ENCODE results near the gene LRCOL1. TPM values are rescaled to one million over a fixed set of nuclear protein-coding genes. Genes with fewer than 3 reads are reported as not detected.

Gene LRCOL1
- total RNA-seq, 2 donors from 2014 or later = not detected

DNA sequence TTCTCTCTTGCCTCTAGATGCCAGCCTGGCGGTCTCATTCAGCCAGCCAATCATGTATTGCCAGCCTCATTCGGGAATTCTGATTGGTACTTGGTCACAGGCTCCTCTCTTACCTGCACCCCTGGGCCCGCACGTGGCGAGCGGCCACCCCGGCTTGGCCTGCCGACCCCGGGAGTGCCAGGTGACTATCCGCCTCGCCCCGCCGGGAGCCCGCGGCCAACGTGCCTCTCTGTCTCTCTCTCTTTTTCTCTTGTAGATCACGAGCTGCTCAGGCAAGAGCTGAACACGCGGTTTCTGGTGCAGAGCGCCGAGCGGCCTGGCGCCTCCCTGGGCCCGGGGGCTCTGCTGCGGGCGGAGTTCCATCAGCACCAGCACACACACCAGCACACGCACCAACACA lies 39.3 kb downstream of the LRCOL1 start:
- no peaks in the 10 kb centered on the region for H3K27me3 Mint-ChIP-seq (ENCODE audit: insufficient read depth)
- no peaks in the 10 kb centered on the region for H3K4me1 Mint-ChIP-seq
- no peak overlapping the region for H3K4me3 Mint-ChIP-seq
- DNase-seq = no peak
- Histone ChIP-seq H3K9me3 (ENCODE audit: control insufficient read depth, low read length) (no peaks in the 10 kb centered on the region), H3K27ac (ENCODE audit: low read depth, low read length) (no peak overlapping the region), H3K36me3 (ENCODE audit: control insufficient read depth, insufficient read depth, low read length) (peaks cover 8% of the 10 kb centered on the region), H3K9ac (ENCODE audit: extremely low read depth, low read length, poor library complexity, severe bottlenecking) (no peak overlapping the region), H3K27me3 (ENCODE audit: control insufficient read depth, insufficient read depth, low read length, poor library complexity, severe bottlenecking) (no peaks in the 10 kb centered on the region), H3K4me3 (ENCODE audit: low read length) (no peak overlapping the region), H3K4me1 (ENCODE audit: control insufficient read depth, insufficient read depth, low read length) (no peaks in the 10 kb centered on the region)
- H3K27ac Mint-ChIP-seq = no peak overlapping the region
- H3K36me3 Mint-ChIP-seq (ENCODE audit: low read depth) = peaks cover 22% of the 10 kb centered on the region
- no peaks in the 10 kb centered on the region for H3K9me3 Mint-ChIP-seq
- TF ChIP-seq, protein P1, sequence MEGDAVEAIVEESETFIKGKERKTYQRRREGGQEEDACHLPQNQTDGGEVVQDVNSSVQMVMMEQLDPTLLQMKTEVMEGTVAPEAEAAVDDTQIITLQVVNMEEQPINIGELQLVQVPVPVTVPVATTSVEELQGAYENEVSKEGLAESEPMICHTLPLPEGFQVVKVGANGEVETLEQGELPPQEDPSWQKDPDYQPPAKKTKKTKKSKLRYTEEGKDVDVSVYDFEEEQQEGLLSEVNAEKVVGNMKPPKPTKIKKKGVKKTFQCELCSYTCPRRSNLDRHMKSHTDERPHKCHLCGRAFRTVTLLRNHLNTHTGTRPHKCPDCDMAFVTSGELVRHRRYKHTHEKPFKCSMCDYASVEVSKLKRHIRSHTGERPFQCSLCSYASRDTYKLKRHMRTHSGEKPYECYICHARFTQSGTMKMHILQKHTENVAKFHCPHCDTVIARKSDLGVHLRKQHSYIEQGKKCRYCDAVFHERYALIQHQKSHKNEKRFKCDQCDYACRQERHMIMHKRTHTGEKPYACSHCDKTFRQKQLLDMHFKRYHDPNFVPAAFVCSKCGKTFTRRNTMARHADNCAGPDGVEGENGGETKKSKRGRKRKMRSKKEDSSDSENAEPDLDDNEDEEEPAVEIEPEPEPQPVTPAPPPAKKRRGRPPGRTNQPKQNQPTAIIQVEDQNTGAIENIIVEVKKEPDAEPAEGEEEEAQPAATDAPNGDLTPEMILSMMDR (conservative IDR thresholded peaks at IDR 0.05) = no peak
- 94 to 97% methylated on average over 22 to 27 of the region's 27 CpGs for WGBS, 2 experiments (ENCODE audit: insufficient coverage in 1 of 2, insufficient read length in 1 of 2)

DNA sequence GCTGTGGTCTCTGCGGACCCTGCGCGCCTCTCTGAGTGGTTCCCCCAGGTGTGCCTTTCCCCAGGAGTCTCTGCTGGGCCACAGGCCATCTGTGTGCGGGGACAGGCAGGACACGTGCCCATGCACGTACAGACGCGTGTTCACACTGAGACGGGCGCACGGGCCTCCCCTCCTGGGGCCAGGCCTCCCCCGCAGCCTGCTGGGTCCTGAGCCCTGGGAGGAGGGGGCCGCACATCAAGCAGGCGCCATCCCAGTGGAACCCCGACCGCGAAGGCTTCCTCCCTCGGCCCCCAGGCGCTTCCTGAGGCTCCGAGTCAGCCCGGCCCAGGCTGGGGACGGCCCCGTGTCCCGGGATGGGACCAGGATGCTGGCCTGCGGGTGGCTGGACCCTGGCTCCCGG lies 39.7 kb downstream of the LRCOL1 start:
- no peaks in the 10 kb centered on the region for H3K9me3 ChIP-seq (ENCODE audit: control insufficient read depth, low read length)
- no peaks in the 10 kb centered on the region for H3K4me1 ChIP-seq (ENCODE audit: control insufficient read depth, insufficient read depth, low read length)
- 94 to 97% methylated on average over 16 to 26 of the region's 26 CpGs for WGBS, 2 experiments (ENCODE audit: insufficient coverage in 1 of 2, insufficient read length in 1 of 2)
- no peak overlapping the region for H3K9ac ChIP-seq (ENCODE audit: extremely low read depth, low read length, poor library complexity, severe bottlenecking)
- TF ChIP-seq, protein P1 (conservative IDR thresholded peaks at IDR 0.05) = no peak
- H3K36me3 Mint-ChIP-seq (ENCODE audit: low read depth) = peaks cover 24% of the 10 kb centered on the region
- H3K9me3 Mint-ChIP-seq = no peaks in the 10 kb centered on the region
- no peaks in the 10 kb centered on the region for H3K27me3 ChIP-seq (ENCODE audit: control insufficient read depth, insufficient read depth, low read length, poor library complexity, severe bottlenecking)
- H3K27ac Mint-ChIP-seq = no peak overlapping the region
- no peak for DNase-seq
- no peaks in the 10 kb centered on the region for H3K27me3 Mint-ChIP-seq (ENCODE audit: insufficient read depth)
- no peak overlapping the region for H3K27ac ChIP-seq (ENCODE audit: low read depth, low read length)
- H3K36me3 ChIP-seq (ENCODE audit: control insufficient read depth, insufficient read depth, low read length) = peaks cover 10% of the 10 kb centered on the region
- H3K4me1 Mint-ChIP-seq = peaks cover 3% of the 10 kb centered on the region
- no peak overlapping the region for H3K4me3 ChIP-seq (ENCODE audit: low read length)
- no peak overlapping the region for H3K4me3 Mint-ChIP-seq

DNA sequence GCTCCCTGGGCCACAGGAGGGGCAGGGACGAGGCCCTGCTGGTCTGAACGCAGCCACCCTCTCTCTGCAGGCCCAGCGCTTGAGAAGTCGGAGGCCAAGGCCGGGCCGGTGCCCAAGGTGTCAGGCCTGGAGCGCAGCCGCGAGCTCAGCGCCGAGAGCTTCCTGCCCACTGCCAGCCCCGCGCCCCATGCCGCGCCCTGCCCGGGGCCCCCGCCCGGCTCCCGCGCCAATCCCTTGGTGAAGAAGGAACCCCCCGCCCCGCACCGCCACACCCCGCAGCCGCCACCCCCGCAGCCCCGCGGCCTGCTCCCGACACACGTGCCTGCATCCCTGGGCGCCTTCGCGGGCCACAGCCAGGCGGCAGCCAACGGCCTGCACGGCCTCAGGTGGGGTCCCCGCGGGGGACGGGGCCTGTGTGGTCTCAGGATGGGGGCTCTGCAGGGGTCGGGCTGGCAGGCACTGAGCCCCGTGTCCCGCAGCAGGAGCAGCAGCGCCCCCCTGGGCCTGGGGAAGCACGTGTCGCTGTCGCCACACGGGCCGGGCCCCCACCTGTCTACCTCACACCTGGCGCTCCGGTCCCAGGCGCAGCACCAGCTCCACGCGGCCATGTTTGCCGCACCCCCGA lies 40.4 kb downstream of the LRCOL1 start:
- H3K36me3 Mint-ChIP-seq (ENCODE audit: low read depth) = peaks cover 23% of the 10 kb centered on the region
- no peaks in the 10 kb centered on the region for H3K9me3 Mint-ChIP-seq
- H3K4me1 Mint-ChIP-seq = peaks cover 5% of the 10 kb centered on the region
- H3K9ac ChIP-seq (ENCODE audit: extremely low read depth, low read length, poor library complexity, severe bottlenecking) = no peak overlapping the region
- 96 to 97% methylated on average over 12 to 55 of the region's 55 CpGs for WGBS, 2 experiments (ENCODE audit: insufficient coverage in 1 of 2, insufficient read length in 1 of 2)
- H3K4me3 Mint-ChIP-seq = no peak overlapping the region
- TF ChIP-seq, protein P1 (conservative IDR thresholded peaks at IDR 0.05) = no peak
- H3K27ac ChIP-seq (ENCODE audit: low read depth, low read length) = no peak overlapping the region
- no peaks in the 10 kb centered on the region for H3K27me3 Mint-ChIP-seq (ENCODE audit: insufficient read depth)
- no peaks in the 10 kb centered on the region for H3K27me3 ChIP-seq (ENCODE audit: control insufficient read depth, insufficient read depth, low read length, poor library complexity, severe bottlenecking)
- peaks cover 16% of the 10 kb centered on the region for H3K36me3 ChIP-seq (ENCODE audit: control insufficient read depth, insufficient read depth, low read length)
- no peaks in the 10 kb centered on the region for H3K9me3 ChIP-seq (ENCODE audit: control insufficient read depth, low read length)
- DNase-seq = no peak
- no peak overlapping the region for H3K27ac Mint-ChIP-seq
- H3K4me1 ChIP-seq (ENCODE audit: control insufficient read depth, insufficient read depth, low read length) = no peaks in the 10 kb centered on the region
- no peak overlapping the region for H3K4me3 ChIP-seq (ENCODE audit: low read length)

Measured in endodermal cell (in vitro differentiated cells).